CD4-positive, alpha-beta T cell treated with Interleukin-17A for 1 hour (primary cell): Measurements from ENCODE around the gene SLC39A1.
A peak's percentile ranks its signal among the peaks of the same experiment; 100 is the strongest.
"Not testable (repeated sequence)": the region's sequence is repeated elsewhere in the genome, so short reads cannot be mapped to it uniquely, and the experiment has no call there.

Experiments used
- DNase-seq: peaks from one replicate; pipeline ENCODE4 v3.0.0-alpha.2; 2020

Gene SLC39A1, protein sequence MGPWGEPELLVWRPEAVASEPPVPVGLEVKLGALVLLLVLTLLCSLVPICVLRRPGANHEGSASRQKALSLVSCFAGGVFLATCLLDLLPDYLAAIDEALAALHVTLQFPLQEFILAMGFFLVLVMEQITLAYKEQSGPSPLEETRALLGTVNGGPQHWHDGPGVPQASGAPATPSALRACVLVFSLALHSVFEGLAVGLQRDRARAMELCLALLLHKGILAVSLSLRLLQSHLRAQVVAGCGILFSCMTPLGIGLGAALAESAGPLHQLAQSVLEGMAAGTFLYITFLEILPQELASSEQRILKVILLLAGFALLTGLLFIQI

GRCh38 chr1:153963030-153963849 lies at the start of gene SLC39A1:
TSS of gene SLC39A1 (minus strand) at chr1:153963537. CDS start at chr1:153962715, 822 bp downstream.
- peak; percentile 95 for DNase-seq

DNA sequence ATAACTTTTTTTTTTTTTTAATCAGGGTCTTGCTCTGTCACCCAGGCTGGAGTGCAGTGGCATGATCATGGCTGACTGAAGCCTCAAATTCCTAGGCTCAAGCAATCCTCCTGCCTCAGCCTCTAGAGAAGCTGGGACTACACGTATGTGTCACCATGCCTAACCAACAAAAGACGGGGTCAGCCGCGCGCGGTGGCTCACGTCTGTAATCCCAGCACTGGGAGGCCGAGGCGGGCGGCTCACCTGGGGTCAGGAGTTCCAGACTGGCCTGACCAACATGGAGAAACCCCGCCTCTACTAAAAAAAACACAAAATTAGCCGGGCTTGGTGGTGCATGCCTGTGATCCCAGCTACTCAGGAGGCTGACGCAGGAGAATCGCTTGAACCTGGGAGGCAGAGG lies 49.2 kb upstream of the SLC39A1 start:
- not testable (repeated sequence) for DNase-seq

DNA sequence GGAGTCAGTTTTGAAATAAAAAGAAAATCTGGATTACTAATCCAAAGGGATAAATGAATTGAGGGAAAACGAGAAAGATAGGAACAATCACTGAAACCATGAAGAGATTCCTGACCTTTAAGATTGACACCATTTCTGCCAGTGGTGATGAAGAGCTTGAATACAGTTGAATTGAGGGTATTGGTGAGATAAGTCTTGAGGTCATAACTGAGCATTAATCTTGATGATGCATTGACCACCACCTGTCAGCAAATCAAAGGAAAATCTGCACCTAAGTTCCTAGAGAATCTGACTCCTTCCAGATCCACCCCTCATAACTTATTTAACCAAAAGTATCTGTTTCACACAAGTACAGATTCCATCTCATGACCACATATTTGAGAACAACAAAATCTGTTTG lies 48.8 kb upstream of the SLC39A1 start:
- DNase-seq, result no peak

DNA sequence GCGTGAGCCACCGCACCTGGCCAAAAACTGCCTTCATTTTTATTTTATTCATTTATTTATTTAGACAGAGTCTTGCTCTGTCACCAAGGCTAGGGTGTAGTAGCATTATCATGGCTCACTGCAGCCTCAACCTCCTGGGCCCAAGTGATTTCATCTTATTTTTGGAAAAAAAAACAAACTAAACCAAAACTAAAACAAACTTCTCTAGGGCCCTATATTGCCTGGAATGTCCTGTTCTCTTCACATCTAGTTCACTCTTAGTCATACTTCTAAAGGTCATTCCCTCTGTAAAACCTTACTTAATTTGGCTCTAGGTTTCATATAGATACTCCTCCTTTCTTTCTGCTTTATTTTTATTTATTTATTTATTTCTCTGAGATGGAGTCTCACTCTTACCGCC lies 42.8 kb upstream of the SLC39A1 start:
- DNase-seq, result no peak

DNA sequence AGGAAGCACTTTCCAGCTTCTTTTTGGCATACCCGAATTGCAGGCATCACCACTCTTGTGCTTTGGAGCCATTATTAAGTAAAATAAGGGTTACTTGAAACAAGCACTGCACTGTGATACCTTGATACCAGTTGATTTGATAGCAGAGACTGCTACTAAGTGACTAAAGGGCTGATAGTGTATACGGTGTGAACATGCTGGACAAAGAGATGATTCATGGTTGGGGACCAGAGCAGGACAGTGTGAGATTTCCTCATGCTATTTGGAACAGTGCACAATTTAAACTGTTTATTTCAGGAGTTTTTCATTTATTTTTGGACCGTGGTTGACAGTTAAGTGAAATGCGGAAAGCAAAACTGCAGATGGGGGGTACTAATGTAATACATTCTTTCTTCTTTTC lies 37.1 kb upstream of the SLC39A1 start:
- no peak for DNase-seq

GRCh38 chr1:153996882-153997281 lies 33.5 kb upstream of the SLC39A1 start:
- not testable (repeated sequence) for DNase-seq

GRCh38 chr1:153995640-153996039 lies 32.3 kb upstream of the SLC39A1 start:
- no peak for DNase-seq

DNA sequence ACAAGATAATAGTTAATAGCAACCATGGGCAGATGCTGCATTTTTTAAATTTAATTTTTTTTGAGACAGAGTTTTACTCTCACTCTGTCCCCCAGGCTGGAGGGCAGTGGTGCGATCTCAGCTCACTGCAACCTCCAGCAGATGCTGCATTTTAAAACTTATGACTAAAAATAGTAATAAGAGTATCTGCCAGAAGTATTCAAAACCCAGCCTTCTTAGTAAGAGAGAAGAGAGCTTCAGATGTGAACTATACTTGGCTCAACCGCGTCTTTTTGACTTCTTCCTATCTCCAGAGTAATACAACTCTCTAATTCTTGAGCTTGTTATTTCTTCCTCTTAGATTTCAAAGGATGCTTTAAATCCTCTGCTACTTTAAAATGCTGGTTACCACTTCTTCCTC lies 31.9 kb upstream of the SLC39A1 start:
- no peak for DNase-seq

- DNase-seq, result peak; percentile 16
Observed at GRCh38 chr1:153991806-153992205, 28.5 kb upstream of the SLC39A1 start.

GRCh38 chr1:153991151-153991630 lies 27.9 kb upstream of the SLC39A1 start:
- DNase-seq, result no peak

DNA sequence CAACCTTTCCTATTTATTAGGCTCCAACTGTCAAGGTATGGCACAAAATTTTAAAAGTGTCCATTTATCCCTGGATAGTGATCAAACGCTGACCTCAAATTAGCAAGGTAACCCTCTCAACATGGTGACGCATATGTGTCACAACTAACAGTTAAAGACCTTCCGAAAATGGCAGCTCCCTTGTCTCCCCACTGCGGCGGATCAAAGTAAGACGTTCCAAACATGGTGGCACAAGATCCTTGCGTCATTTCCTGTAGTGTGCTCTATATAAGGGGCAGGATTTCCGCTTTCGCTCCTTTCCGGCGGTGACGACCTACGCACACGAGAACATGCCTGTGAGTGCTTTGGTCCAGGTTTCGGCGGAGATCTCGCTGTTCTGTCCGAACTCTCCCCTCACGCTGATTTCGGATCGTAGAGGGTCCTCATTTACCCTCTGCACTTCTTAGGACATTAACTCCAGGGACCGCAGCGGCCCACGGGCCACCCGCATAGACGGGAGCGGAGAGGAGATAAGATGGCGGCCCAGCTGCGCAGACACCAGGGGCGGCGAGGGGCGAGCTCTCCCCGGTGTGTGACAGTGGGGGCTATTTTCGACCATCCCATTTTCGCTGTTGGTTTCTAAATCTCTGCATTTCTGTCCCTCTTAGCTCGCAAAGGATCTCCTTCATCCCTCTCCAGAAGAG lies 27.3 kb upstream of the SLC39A1 start, which contains the start of gene RPS27:
TSS of gene RPS27 (plus strand) at position 295 of the 683 bp plus-strand sequence. CDS start at position 330, 35 bp downstream.
- peak; percentile 97 for DNase-seq

DNA sequence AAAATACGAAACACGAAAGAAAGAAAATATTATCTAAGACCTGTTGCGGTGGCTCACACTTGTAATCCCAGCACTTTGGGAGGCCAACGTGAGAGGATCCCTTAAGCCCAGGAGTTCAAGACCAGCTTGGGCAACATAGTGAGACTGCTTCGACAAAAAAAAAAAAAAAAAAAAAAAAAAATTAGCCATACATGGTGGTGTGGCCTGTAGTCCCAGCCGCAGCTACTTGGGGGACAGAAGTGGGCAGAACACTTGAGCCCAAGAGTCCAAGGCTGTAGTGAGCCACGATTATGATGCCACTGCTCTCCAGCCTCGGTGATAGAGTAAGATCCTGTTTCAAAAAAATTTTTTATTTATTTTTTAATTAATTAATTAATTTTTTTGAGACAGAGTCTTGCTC lies 24.3 kb upstream of the SLC39A1 start:
- no peak for DNase-seq

GRCh38 chr1:153985941-153986761 lies 22.8 kb upstream of the SLC39A1 start, which contains the start of gene RAB13:
TSS of gene RAB13 (minus strand) at chr1:153986339. CDS start at chr1:153986236, 103 bp downstream.
- no peak for DNase-seq

GRCh38 chr1:153985341-153985912 lies 22.1 kb upstream of the SLC39A1 start:
- no peak for DNase-seq

- DNase-seq, result no peak
Observed at GRCh38 chr1:153984123-153984894, 21.0 kb upstream of the SLC39A1 start.

- DNase-seq, result not testable (repeated sequence)
Observed at GRCh38 chr1:153981735-153982134, 18.4 kb upstream of the SLC39A1 start.

GRCh38 chr1:153979091-153979490 lies 15.8 kb upstream of the SLC39A1 start:
- not testable (repeated sequence) for DNase-seq

DNA sequence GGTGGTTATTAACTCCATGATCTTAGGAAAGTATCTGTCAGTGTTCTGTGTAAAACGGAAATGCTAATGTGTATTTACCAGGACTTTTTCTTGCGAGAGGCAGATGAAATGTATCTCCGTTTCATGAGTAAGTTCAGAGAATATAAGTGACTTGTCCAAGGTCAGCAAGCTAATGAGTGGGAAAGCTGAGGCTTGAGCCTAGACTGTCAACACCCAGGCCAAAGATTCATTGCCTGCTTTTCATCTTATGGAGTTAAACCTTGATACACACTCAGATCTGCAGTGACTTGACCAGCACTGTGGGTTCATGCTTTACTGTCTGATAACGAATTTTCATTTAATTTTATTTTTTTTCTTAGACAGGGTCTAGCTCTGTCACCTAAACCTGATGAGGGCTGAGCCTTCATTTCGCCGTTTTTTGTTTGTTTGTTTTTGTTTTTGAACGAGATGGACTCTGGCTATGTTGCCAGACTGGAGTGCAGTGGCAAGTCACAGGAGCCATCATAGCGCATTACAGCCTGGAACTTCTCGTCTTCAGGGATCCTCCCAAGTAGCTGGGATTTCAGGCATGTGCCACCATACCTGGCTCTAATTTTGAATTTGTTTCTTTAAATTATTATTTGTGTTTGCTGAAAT lies 15.1 kb upstream of the SLC39A1 start:
- no peak for DNase-seq

DNA sequence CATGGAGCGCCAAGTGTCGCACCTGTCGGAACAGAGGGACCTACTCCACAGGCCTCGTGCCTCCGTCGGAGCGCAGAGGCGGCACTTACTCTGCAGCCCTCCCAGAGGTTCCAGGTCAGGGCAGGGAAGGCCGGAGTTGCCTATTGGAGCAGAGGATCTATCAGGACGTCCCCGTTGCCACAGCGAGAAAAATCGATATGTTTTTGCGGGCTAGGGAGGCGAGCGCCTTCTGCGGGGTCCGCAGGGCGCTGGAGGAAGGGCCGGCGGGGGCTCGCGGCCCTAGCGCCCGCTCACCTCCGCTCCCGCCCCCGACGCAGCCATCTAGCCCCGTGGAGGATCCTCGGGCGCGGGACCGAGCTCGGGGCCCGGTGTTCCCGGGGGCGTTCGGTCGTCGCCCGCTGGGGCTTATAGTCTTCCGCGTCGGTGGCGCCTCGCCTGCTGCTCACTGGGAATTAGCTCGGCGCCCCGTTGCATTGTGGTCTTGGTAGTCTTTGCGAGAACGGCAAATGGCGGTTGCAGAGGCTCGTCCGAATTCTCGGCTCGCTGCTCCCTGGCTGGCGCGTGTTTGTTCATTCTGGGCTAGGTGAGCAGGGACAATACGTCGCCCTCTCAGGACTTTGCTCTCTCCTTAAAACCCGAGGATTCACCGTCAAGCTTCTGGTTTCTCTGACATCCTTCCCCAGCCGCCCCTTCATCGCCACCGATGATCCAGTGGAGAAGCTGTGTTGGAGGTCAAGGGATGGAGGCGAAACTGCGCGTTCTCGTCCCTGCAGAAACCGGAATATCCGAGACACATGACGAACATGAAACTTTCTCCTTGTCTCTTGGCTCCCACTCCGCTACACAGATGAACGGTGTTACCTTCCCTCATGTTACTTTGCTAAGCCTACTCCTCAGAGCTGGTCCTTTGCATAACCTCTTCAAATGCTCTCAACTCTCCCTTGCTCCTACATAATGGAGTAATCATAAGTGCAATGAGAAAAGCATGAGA lies 14.2 kb upstream of the SLC39A1 start, which contains the start of gene JTB:
TSS of gene JTB (minus strand) at position 425 of the 991 bp plus-strand sequence. CDS start at position 3, 422 bp downstream.
- peak; percentile 88 for DNase-seq
